IPS-NIHi7 (cell line): Measurements from ENCODE around the gene INPP5D.

Experiments
- DNase-seq: peaks from one replicate; pipeline ENCODE4 v3.0.0; 2012; ENCODE audit warnings: mixed read lengths; ENCODE audit errors: extremely low spot score

The INPP5D gene

GRCh38 chr2:233208382-233209116 lies 148.4 kb downstream of the INPP5D start:
- DNase-seq, result no peak

GRCh38 chr2:233209117-233209532 lies 149.0 kb downstream of the INPP5D start:
- no peak for DNase-seq

- peak; percentile 86 for DNase-seq
Measured at GRCh38 chr2:233209533-233210171, 149.5 kb downstream of the INPP5D start.

- DNase-seq, result no peak
Measured at GRCh38 chr2:233210281-233210680, 150.1 kb downstream of the INPP5D start.

GRCh38 chr2:233210843-233211547 lies 150.9 kb downstream of the INPP5D start:
- no peak for DNase-seq

GRCh38 chr2:233211548-233211895 lies 151.4 kb downstream of the INPP5D start:
- DNase-seq, result no peak

GRCh38 chr2:233213011-233213410 lies 152.9 kb downstream of the INPP5D start:
- DNase-seq, result no peak

- no peak for DNase-seq
Measured at GRCh38 chr2:233213975-233214374, 153.8 kb downstream of the INPP5D start.

GRCh38 chr2:233217892-233218377 lies 157.8 kb downstream of the INPP5D start:
- DNase-seq, result no peak

- DNase-seq, result no peak
Measured at GRCh38 chr2:233218836-233219235, 158.7 kb downstream of the INPP5D start.

- no peak for DNase-seq
Measured at GRCh38 chr2:233219848-233220247, 159.7 kb downstream of the INPP5D start.

- no peak for DNase-seq
Measured at GRCh38 chr2:233221378-233222063, 161.4 kb downstream of the INPP5D start.

- no peak for DNase-seq
Measured at GRCh38 chr2:233223059-233223894, 163.1 kb downstream of the INPP5D start.

- DNase-seq, result no peak
Measured at GRCh38 chr2:233225230-233226068, 165.3 kb downstream of the INPP5D start.

GRCh38 chr2:233226511-233227031 lies 166.4 kb downstream of the INPP5D start:
- DNase-seq, result no peak

- no peak for DNase-seq
Measured at GRCh38 chr2:233227346-233227978, 167.3 kb downstream of the INPP5D start.

GRCh38 chr2:233228376-233228775 lies 168.2 kb downstream of the INPP5D start:
- DNase-seq, result no peak

GRCh38 chr2:233233618-233234230 lies 173.6 kb downstream of the INPP5D start:
- DNase-seq, result no peak

GRCh38 chr2:233234264-233234663 lies 174.1 kb downstream of the INPP5D start:
- DNase-seq, result no peak
